GM12878 (cell line): Measurements from ENCODE around the gene ANKRD24. TPM values are rescaled to one million over a fixed set of nuclear protein-coding genes. Genes with fewer than 3 reads are reported as not detected.

Experiments
- ATAC-seq: fragments of 200-7000 bp; cut with Tn5 transposase; 3 replicates; pipeline ENCODE4 v1.9.1; 2020; ENCODE audit warnings: mild to moderate bottlenecking, moderate library complexity
- BruUV-seq: library from RNA; stranded (reverse); fragments of 400-500 nt; replicated peaks from 2 replicates; lab custom pipeline; 2021; lab: Mats Ljungman, UMichigan
- CTCF ChIA-PET: fragments of 300-600 bp; sonication (Branson Sonifier 250); formaldehyde crosslinking; extraction: SDS; loops from one replicate; lab custom pipeline; 2021; ENCODE audit warnings: inconsistent platforms; lab: Yijun Ruan, JAX
- POLR2A ChIA-PET: fragments of 350-600 bp; formaldehyde crosslinking; extraction: SDS; loops from one replicate; lab custom pipeline; 2021; ENCODE audit warnings: inconsistent platforms; lab: Charles Lee
- RAD21 ChIA-PET: fragments of 300-600 bp; sonication (Branson Sonifier 250); formaldehyde crosslinking; loops from one replicate; lab custom pipeline; 2023; ENCODE audit warnings: antibody characterized with exemption; ENCODE audit not compliant: unreplicated experiment; lab: Charles Lee
- SMC1A ChIA-PET: fragments of 300-600 bp; sonication (Branson Sonifier 250); formaldehyde crosslinking; loops from one replicate; lab custom pipeline; 2023; ENCODE audit not compliant: unreplicated experiment, uncharacterized antibody; lab: Charles Lee
- DNase-seq: peaks from one replicate; pipeline ENCODE4 v3.0.0-alpha.2; 2011; ENCODE audit warnings: low read depth, low spot score
- FAIRE-seq: peaks from 3 replicates; lab custom pipeline; 2011; peaks lifted over from hg19 to GRCh38; lab: Jason Lieb, UNC
- H2AFZ ChIP-seq: 2 replicates; pipeline ENCODE4 v1.6.0; 2011; ENCODE audit warnings: low read depth, low read length, control low read depth; ENCODE audit not compliant: control insufficient read depth
- H3K27ac ChIP-seq: 2 replicates; pipeline ENCODE4 v1.5.1; 2011; ENCODE audit warnings: control low read depth; ENCODE audit not compliant: control insufficient read depth, insufficient read depth
- H3K27me3 ChIP-seq, 2 experiments: replicated peaks in 1 of 2; 2 replicates each; pipeline versions ENCODE4 v1.6.0 to v1.6.1; 2011; ENCODE audit warnings: low read length in 1 of 2; ENCODE audit not compliant: control insufficient read depth in 2 of 2, insufficient read depth in 2 of 2
- H3K36me3 ChIP-seq, 2 experiments: 2 replicates each; pipeline ENCODE4 v1.5.1; 2011; ENCODE audit warnings: low read length in 1 of 2; ENCODE audit not compliant: control insufficient read depth in 2 of 2, insufficient read depth in 2 of 2
- H3K4me1 ChIP-seq: 2 replicates; pipeline ENCODE4 v1.6.1; 2011; ENCODE audit warnings: mild to moderate bottlenecking, low read length, moderate library complexity, mixed read lengths; ENCODE audit not compliant: control insufficient read depth, insufficient read depth
- H3K4me2 ChIP-seq: 2 replicates; pipeline ENCODE4 v1.6.0; 2011; ENCODE audit warnings: control low read depth; ENCODE audit not compliant: control insufficient read depth, insufficient read depth
- H3K4me3 ChIP-seq: fragments of 200-600 bp; sonication (generic); 2 replicates; pipeline ENCODE4 v1.5.1; 2016
- H3K79me2 ChIP-seq: 2 replicates; pipeline ENCODE4 v1.6.0; 2011; ENCODE audit warnings: low read length; ENCODE audit not compliant: control insufficient read depth, insufficient read depth
- H3K9ac ChIP-seq: 2 replicates; pipeline ENCODE4 v1.8.0; 2011; ENCODE audit warnings: low read length, control low read depth, mixed read lengths; ENCODE audit not compliant: control insufficient read depth, insufficient read depth
- H3K9me3 ChIP-seq: replicated peaks from 3 replicates; pipeline ENCODE4 v1.5.1; 2011; ENCODE audit warnings: mild to moderate bottlenecking, low read length; ENCODE audit not compliant: control insufficient read depth, insufficient read depth
- H4K20me1 ChIP-seq: 2 replicates; pipeline ENCODE4 v1.6.0; 2011; ENCODE audit not compliant: control insufficient read depth, insufficient read depth
- CHD1 ChIP-seq: IDR thresholded peaks from 2 replicates; pipeline ENCODE4 v1.6.1; 2012; ENCODE audit warnings: low read depth, low read length, improper control_type of control experiment
- CREB1 ChIP-seq: IDR thresholded peaks from 2 replicates; pipeline ENCODE4 v1.6.1; 2012; ENCODE audit warnings: low read depth, mild to moderate bottlenecking, inconsistent platforms
- EZH2 ChIP-seq: IDR thresholded peaks from 2 replicates; pipeline ENCODE4 v1.6.1; 2012; ENCODE audit warnings: low read depth, mild to moderate bottlenecking, control low read depth, inconsistent platforms, low read length, borderline replicate concordance; ENCODE audit not compliant: control insufficient read depth
- KLF5 ChIP-seq: fragments of 450-650 bp; IDR thresholded peaks from 2 replicates; pipeline ENCODE4 v1.6.1; 2014; ENCODE audit warnings: mild to moderate bottlenecking; ENCODE audit not compliant: partially characterized antibody
- REST ChIP-seq: IDR thresholded peaks from 2 replicates; pipeline ENCODE4 v1.6.1; 2012; ENCODE audit warnings: mild to moderate bottlenecking, low read depth, low read length
- USF2 ChIP-seq: IDR thresholded peaks from 2 replicates; pipeline ENCODE4 v1.6.1; 2011; ENCODE audit warnings: low read depth, low read length, improper control_type of control experiment, borderline replicate concordance
- ZBTB40 ChIP-seq: fragments of 450-650 bp; IDR thresholded peaks from 2 replicates; pipeline ENCODE4 v1.6.1; 2016; ENCODE audit warnings: mild to moderate bottlenecking, moderate library complexity, borderline replicate concordance
- ZNF687 ChIP-seq: fragments of 450-650 bp; IDR thresholded peaks from 2 replicates; pipeline ENCODE4 v1.6.1; 2017; ENCODE audit warnings: mild to moderate bottlenecking, moderate library complexity
- WGBS: methylation state at CpG from one replicate; pipeline ENCODE4 v1.1.6; 2016; ENCODE audit warnings: low lambda C conversion rate; ENCODE audit not compliant: insufficient replicate concordance, insufficient coverage; ENCODE audit errors: missing lambda C conversion rate; 5-methylcytosine and 5-hydroxymethylcytosine counted together
- in situ Hi-C: fragments of 300-500 bp; cut with MboI; formaldehyde crosslinking; loops from 9 replicates; pipeline ENCODE4 v1.14.3; 2018; ENCODE audit warnings: mixed read lengths
- intact Hi-C: fragments of 100-400 bp; cut with micrococcal nuclease; formaldehyde crosslinking; loops from one replicate; pipeline ENCODE4 v1.14.2; 2022; ENCODE audit not compliant: unreplicated experiment
- polyA plus RNA-seq, 11 experiments: library from polyadenylated mRNA; depleted of rRNA in 4 of 11; unstranded in 6 of 11; stranded (reverse) in 5 of 11; fragments of >200 nt; fragmentation: Nextera tagmentation in 4 of 11; fragmentation: Illumina TruSeq in 1 of 11; extraction: Ambion mirVana in 4 of 11; extraction: Trizol in 1 of 11; gene quantifications; 1 replicate in 1 of 11; 2 replicates in 10 of 11; pipeline versions ENCODE4 v1.2.1 to v1.2.3, GENCODE V29; 2011 to 2016; ENCODE audit warnings: inconsistent platforms in 2 of 11, missing spikeins in 2 of 11, low read depth in 1 of 11
- total RNA-seq, 4 experiments: library from RNA; depleted of rRNA in 3 of 4; stranded (reverse); fragments of >200 nt in 3 of 4; fragmentation: Illumina TruSeq in 1 of 4; extraction: Trizol in 1 of 4; gene quantifications; 2 replicates each; pipeline versions ENCODE4 v1.2.1 to v1.2.3, GENCODE V29; 2013 to 2021

ANKRD24 gene
- total and polyA plus RNA-seq, 10 of the 15 experiments (the other 5 are each of a cell fraction or from before 2014, with no cell fraction given) = 0.02 to 0.59 (median 0.35) TPM; not detected in 1

- Histone ChIP-seq H3K9me3 (no peaks in the 10 kb centered on the region), H3K4me2 (no peak overlapping the region), H3K4me1 (0 out of 2 replicates have a peak, but pooled peaks cover 2% of the 10 kb centered on the region), H3K4me3 (no peak overlapping the region), H3K36me3 (no peaks in the 10 kb centered on the region), H3K79me2 (no peaks in the 10 kb centered on the region), H4K20me1 (no peaks in the 10 kb centered on the region), H2AFZ (no peak overlapping the region), H3K27ac (no peak overlapping the region), H3K9ac (no peak overlapping the region), H3K27me3 (no peaks in the 10 kb centered on the region)
- ChIA-PET CTCF (interaction anchor here (0.7 to 1.7 kb wide), 5 partner anchors 14 to 171 kb away, joined by 3 to 5 read pairs (median 3); no protein-coding TSS in a partner anchor), RAD21 (no interaction called here), POLR2A (no interaction called here), SMC1A (no interaction called here)
- no peak for FAIRE-seq
- in situ Hi-C loops (no loop called here), intact Hi-C loops (no loop called here)
- DNase-seq = no peak
- 43% methylated on average over 6 of the region's 6 CpGs for WGBS
- no TSS peak for BruUV-seq
- ATAC-seq = no peak
- no peak for TF ChIP-seq KLF5
- TF ChIP-seq ZBTB40 = no peak
- no peak for TF ChIP-seq CREB1
- no peak for TF ChIP-seq ZNF687
- no peak for TF ChIP-seq REST
- no peak for TF ChIP-seq CHD1
- no peak for TF ChIP-seq USF2
- no peak for TF ChIP-seq EZH2
Observed at GRCh38 chr19:4157164-4157563, 25.3 kb upstream of the ANKRD24 start.
